SK-N-SH (cell line): Measurements from ENCODE around the gene MAPKBP1. TPM values are rescaled to one million over a fixed set of nuclear protein-coding genes. Genes with fewer than 3 reads are reported as not detected.
A peak's percentile ranks its signal among the peaks of the same experiment; 100 is the strongest.

ENCODE experiments used
- CTCF ChIA-PET: fragments of 300-600, 350-600 bp; formaldehyde crosslinking; extraction: SDS; loops from one replicate; lab custom pipeline; 2021; lab: Yijun Ruan, JAX
- POLR2A ChIA-PET: fragments of 350-600 bp; sonication (Branson Sonifier 250); formaldehyde crosslinking; extraction: SDS; loops from one replicate; lab custom pipeline; 2020; ENCODE audit warnings: antibody characterized with exemption, inconsistent platforms; lab: Yijun Ruan, JAX
- DNase-seq: peaks from one replicate; pipeline ENCODE4 v3.0.0; 2012
- H2AFZ ChIP-seq: fragments of 200-600 bp; sonication (generic); 2 replicates; pipeline ENCODE4 v1.8.1; 2016; ENCODE audit warnings: antibody characterized with exemption, mild to moderate bottlenecking, low read depth
- H3F3A ChIP-seq: fragments of 200-600 bp; sonication (generic); replicated peaks from 2 replicates; pipeline ENCODE3; 2016; ENCODE audit warnings: antibody characterized with exemption, mild to moderate bottlenecking; ENCODE audit not compliant: insufficient read depth
- H3K27ac ChIP-seq, 2 experiments: fragments of 200-500 bp in 1 of 2; fragments of 200-600 bp in 1 of 2; sonication (Bioruptor generic) in 1 of 2; sonication (generic), shearing (Covaris generic) in 1 of 2; 2 replicates each; pipeline versions ENCODE4 v1.5.1 to v1.6.1; 2014 to 2016; ENCODE audit warnings: low read depth in 2 of 2, inconsistent platforms in 1 of 2, low read length in 1 of 2, mild to moderate bottlenecking in 1 of 2, mixed read lengths in 1 of 2
- H3K27me3 ChIP-seq: fragments of 200-600 bp; sonication (generic), shearing (Covaris generic); 2 replicates; pipeline ENCODE4 v1.6.1; 2016; ENCODE audit warnings: mixed run types; ENCODE audit not compliant: insufficient read depth
- H3K36me3 ChIP-seq, 2 experiments: fragments of 200-500 bp in 1 of 2; fragments of 200-600 bp in 1 of 2; sonication (Bioruptor generic) in 1 of 2; sonication (generic) in 1 of 2; replicated peaks in 1 of 2; 2 replicates each; pipeline versions ENCODE3 to v1.5.1; 2014 to 2016; ENCODE audit warnings: low read length in 1 of 2, mild to moderate bottlenecking in 1 of 2; ENCODE audit not compliant: insufficient read depth in 2 of 2, control insufficient read depth in 1 of 2
- H3K4me1 ChIP-seq, 2 experiments: fragments of 200-500 bp in 1 of 2; fragments of 200-600 bp in 1 of 2; sonication (Bioruptor generic) in 1 of 2; sonication (generic), shearing (Covaris generic) in 1 of 2; 2 replicates each; pipeline versions ENCODE4 v1.5.1 to v1.6.1; 2014 to 2016; ENCODE audit warnings: low read depth in 1 of 2, low read length in 1 of 2, mixed run types in 1 of 2; ENCODE audit not compliant: insufficient read depth in 2 of 2, control insufficient read depth in 1 of 2
- H3K4me2 ChIP-seq: fragments of 200-600 bp; sonication (generic), shearing (Covaris generic); 2 replicates; pipeline ENCODE4 v1.6.1; 2017; ENCODE audit warnings: mixed run types
- H3K4me3 ChIP-seq, 2 experiments: fragments of 200-500 bp in 1 of 2; fragments of 200-600 bp in 1 of 2; sonication (Bioruptor generic) in 1 of 2; sonication (generic), shearing (Covaris generic) in 1 of 2; 2 replicates each; pipeline versions ENCODE4 v1.5.1 to v1.8.1; 2014 to 2016; ENCODE audit warnings: low read depth in 2 of 2, inconsistent platforms in 1 of 2, low read length in 1 of 2, mild to moderate bottlenecking in 1 of 2, mixed read lengths in 1 of 2, moderate library complexity in 1 of 2
- H3K79me2 ChIP-seq: fragments of 200-600 bp; sonication (generic); 2 replicates; pipeline ENCODE4 v1.8.1; 2017; ENCODE audit warnings: mild to moderate bottlenecking; ENCODE audit not compliant: insufficient read depth
- H3K9ac ChIP-seq: fragments of 200-600 bp; sonication (generic); 2 replicates; pipeline ENCODE4 v1.6.1; 2017; ENCODE audit warnings: mixed run types
- H3K9me2 ChIP-seq: fragments of 200-600 bp; sonication (generic); 2 replicates; pipeline ENCODE4 v1.6.1; 2017; ENCODE audit warnings: mixed run types
- H3K9me3 ChIP-seq: fragments of 200-600 bp; sonication (generic); 2 replicates; pipeline ENCODE4 v1.6.1; 2017; ENCODE audit warnings: mixed run types, mild to moderate bottlenecking, moderate library complexity
- H4K20me1 ChIP-seq: fragments of 200-600 bp; sonication (generic); 2 replicates; pipeline ENCODE4 v1.6.1; 2017; ENCODE audit warnings: mild to moderate bottlenecking, mixed run types; ENCODE audit not compliant: insufficient read depth
- CTCF ChIP-seq: fragments of 200-600 bp; sonication (generic); IDR thresholded peaks from 2 replicates; pipeline ENCODE4 v1.6.1; 2017; ENCODE audit warnings: antibody characterized with exemption, mild to moderate bottlenecking, moderate library complexity
- EP300 ChIP-seq, 2 experiments: IDR thresholded peaks; 2 replicates each; pipeline versions ENCODE4 v1.4.0 to v1.6.1; 2012; ENCODE audit warnings: borderline replicate concordance in 1 of 2, low read depth in 1 of 2, low read length in 1 of 2
- FOSL2 ChIP-seq: IDR thresholded peaks from 2 replicates; pipeline ENCODE4 v1.4.0; 2012; ENCODE audit warnings: low read depth, mild to moderate bottlenecking, moderate library complexity, borderline replicate concordance
- FOXJ3 ChIP-seq: sonication (generic); formaldehyde crosslinking; IDR thresholded peaks from 2 replicates; pipeline ENCODE4 v1.5.1; 2020; ENCODE audit warnings: mild to moderate bottlenecking, missing genetic modification reagents
- MEF2A ChIP-seq: IDR thresholded peaks from 2 replicates; pipeline ENCODE4 v1.4.0; 2012; ENCODE audit warnings: low read depth, borderline replicate concordance
- MXI1 ChIP-seq: IDR thresholded peaks from 2 replicates; pipeline ENCODE4 v1.6.1; 2012; ENCODE audit warnings: mild to moderate bottlenecking, low read depth, low read length, improper control_type of control experiment
- PBX3 ChIP-seq: IDR thresholded peaks from 2 replicates; pipeline ENCODE4; 2012
- POLR2AphosphoS5 ChIP-seq: IDR thresholded peaks from 2 replicates; pipeline ENCODE4 v1.6.1; 2012; ENCODE audit warnings: low read depth, low read length
- RAD21 ChIP-seq: IDR thresholded peaks from 2 replicates; pipeline ENCODE4 v1.6.1; 2012; ENCODE audit warnings: mild to moderate bottlenecking, low read length
- RFX5 ChIP-seq: IDR thresholded peaks from 2 replicates; pipeline ENCODE4 v1.6.1; 2012; ENCODE audit warnings: mild to moderate bottlenecking, improper control_type of control experiment, low read length
- RXRA ChIP-seq: IDR thresholded peaks from 2 replicates; pipeline ENCODE4 v1.4.0; 2012; ENCODE audit warnings: low read depth, mild to moderate bottlenecking, borderline replicate concordance
- SIN3A ChIP-seq: IDR thresholded peaks from 2 replicates; pipeline ENCODE4 v1.6.1; 2012; ENCODE audit warnings: low read depth, mild to moderate bottlenecking, low read length, moderate library complexity, borderline replicate concordance
- TAF1 ChIP-seq: IDR thresholded peaks from 2 replicates; pipeline ENCODE4 v1.6.1; 2012; ENCODE audit warnings: low read depth, mild to moderate bottlenecking, low read length, moderate library complexity, borderline replicate concordance
- USF2 ChIP-seq: fragments of 150-350 bp; IDR thresholded peaks from 2 replicates; pipeline ENCODE4 v1.6.1; 2017; ENCODE audit warnings: antibody characterized with exemption, low read length, low read depth, borderline replicate concordance
- YY1 ChIP-seq: IDR thresholded peaks from 2 replicates; pipeline ENCODE4 v1.4.0; 2012; ENCODE audit warnings: low read depth, mild to moderate bottlenecking
- ZBTB33 ChIP-seq: IDR thresholded peaks from 2 replicates; pipeline ENCODE4 v1.4.0; 2012; ENCODE audit warnings: low read depth, borderline replicate concordance
- WGBS: methylation state at CpG from one replicate; pipeline ENCODE4 v1.1.6; 2017; ENCODE audit warnings: low lambda C conversion rate; 5-methylcytosine and 5-hydroxymethylcytosine counted together
- polyA plus RNA-seq, 3 experiments: library from polyadenylated mRNA; depleted of rRNA; stranded (reverse); fragments of >200 nt; gene quantifications; 2 replicates each; pipeline ENCODE4 v1.2.3, GENCODE V29; 2012

The MAPKBP1 gene
- polyA plus RNA-seq, 1 of the 3 experiments (the other 2 are of a cell fraction), result 5.2 TPM

GRCh38 chr15:41827880-41828806 is 53.9 kb downstream of the MAPKBP1 start, which contains the start of gene JMJD7:
Gene JMJD7, plus strand, starts transcription at chr15:41828092. Its CDS starts 33 bp downstream, at chr15:41828125.
- ChIA-PET POLR2A (interaction anchor here (1.6 kb wide), 1 partner anchor 67 kb away, joined by 7 read pairs; no protein-coding TSS in a partner anchor), CTCF (interaction anchor here (1.0 to 8.6 kb wide), 7 partner anchors 17 to 363 kb away, joined by 3 to 66 read pairs (median 3); no protein-coding TSS in a partner anchor)
- H2AFZ ChIP-seq, result peak within 1 kb of the TSS; percentile 85; the same call in 1 of the 2 replicates
- TF ChIP-seq FOSL2, result peak; percentile 11; the same call in 1 of the 2 replicates
- TF ChIP-seq FOXJ3 (CRISPR knock-in tag), result no peak
- peak; percentile 59 for TF ChIP-seq PBX3
- no peak for TF ChIP-seq RAD21
- peak; percentile 83 for TF ChIP-seq POLR2AphosphoS5
- no peak for TF ChIP-seq EP300 (IDR thresholded peaks at IDR 0.05; ENCODE audit: borderline replicate concordance in 1 of 2, low read depth in 1 of 2, low read length in 1 of 2)
- peak; percentile 68; the same call in 1 of the 2 replicates for TF ChIP-seq SIN3A
- TF ChIP-seq YY1, result peak; percentile 80
- no peak for TF ChIP-seq CTCF
- no peak for TF ChIP-seq USF2
- no peak for TF ChIP-seq MEF2A
- no peak for TF ChIP-seq RFX5
- TF ChIP-seq TAF1, result peak; percentile 73
- no peak for TF ChIP-seq ZBTB33
- TF ChIP-seq RXRA, result no peak
- TF ChIP-seq MXI1, result peak; percentile 45
- TF ChIP-seq, all 33 proteins: peak for 7
- Histone ChIP-seq H3K4me2 (peak within 1 kb of the TSS; percentile 95), H3K4me3 (peak within 1 kb of the TSS; percentile 83 to 91), H3K79me2 (no peaks in the 10 kb centered on the region), H3K9ac (peak within 1 kb of the TSS; percentile 77), H3K4me1 (peaks cover 3 to 4% of the 10 kb centered on the region in 2 experiments; a peak in 3 of 4 replicates), H3K9me3 (no peaks in the 10 kb centered on the region), H3K9me2 (no peaks in the 10 kb centered on the region), H4K20me1 (no peaks in the 10 kb centered on the region), H3K27ac (peak within 1 kb of the TSS; percentile 50 to 74; a peak in 3 of 4 replicates), H3K36me3 (peaks cover 0 to 21% of the 10 kb centered on the region in 2 experiments), H3K27me3 (no peaks in the 10 kb centered on the region), H3F3A (no peaks in the 10 kb centered on the region)
- peak; percentile 100 for DNase-seq
- WGBS, result 2% methylated on average over 19 of the region's 66 CpGs
